ENCODE measurements around the gene ALDH2.
"Not testable (repeated sequence)": the region's sequence is repeated elsewhere in the genome, so short reads cannot be mapped to it uniquely, and the experiment has no call there.

The ALDH2 gene

DNA sequence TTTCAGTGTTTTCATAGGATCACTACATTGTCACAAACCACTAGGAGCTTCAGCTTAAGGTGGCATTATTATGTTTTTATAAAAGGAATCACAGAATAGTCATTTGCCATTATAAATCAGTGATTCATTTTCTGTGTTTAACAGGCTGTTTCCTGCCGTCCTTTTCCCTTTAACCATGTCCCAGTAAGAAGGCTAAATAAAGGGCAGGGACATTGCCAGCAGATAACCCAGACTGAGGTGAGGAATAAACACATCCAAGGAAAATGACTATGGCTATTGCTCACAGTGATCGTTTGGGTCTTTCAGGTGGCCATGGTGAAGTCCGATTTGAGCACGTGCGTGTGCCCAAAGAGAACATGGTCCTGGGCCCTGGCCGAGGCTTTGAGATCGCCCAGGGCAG is 17.9 kb upstream of the ALDH2 start:
- in situ Hi-C loops (cut with HindIII; ENCODE audit: low pct_unique_long_range_greater_than_20kb, low sequenced_read_pairs) = no loop called here
- no peak for TF ChIP-seq JUND (IDR thresholded peaks at IDR 0.05; ENCODE audit: low read depth)

DNA sequence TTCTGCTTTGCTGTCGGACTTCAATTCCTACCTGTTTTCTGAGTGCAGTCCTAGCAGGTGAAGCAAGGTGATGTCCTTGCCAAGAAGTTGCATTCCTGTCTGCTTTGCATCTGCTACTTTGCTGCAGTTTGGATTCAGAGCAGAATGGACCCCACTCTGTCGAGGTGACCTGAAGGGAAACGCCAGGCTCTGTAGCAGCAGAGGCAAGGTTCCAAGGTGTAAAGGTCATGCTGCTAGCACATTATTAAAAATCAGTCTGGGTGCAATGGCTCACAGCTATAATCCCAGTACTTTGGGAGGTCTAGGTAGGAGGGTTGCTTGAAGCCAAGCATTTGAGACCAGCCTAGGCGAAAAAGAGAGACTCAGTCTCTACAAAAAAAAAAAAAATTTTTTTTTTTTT is 17.3 kb upstream of the ALDH2 start:
- no peak for TF ChIP-seq JUND (IDR thresholded peaks at IDR 0.05; ENCODE audit: low read depth)
- in situ Hi-C loops (cut with HindIII; ENCODE audit: low pct_unique_long_range_greater_than_20kb, low sequenced_read_pairs) = no loop called here
- no peak for DNase-seq (ENCODE audit: low read depth in 1 of 2, low spot score in 1 of 2)

More for the DNA sequence above, 17.9 kb upstream of the ALDH2 start:
- no peak for DNase-seq (ENCODE audit: low read depth in 1 of 2, low spot score in 1 of 2)

DNA sequence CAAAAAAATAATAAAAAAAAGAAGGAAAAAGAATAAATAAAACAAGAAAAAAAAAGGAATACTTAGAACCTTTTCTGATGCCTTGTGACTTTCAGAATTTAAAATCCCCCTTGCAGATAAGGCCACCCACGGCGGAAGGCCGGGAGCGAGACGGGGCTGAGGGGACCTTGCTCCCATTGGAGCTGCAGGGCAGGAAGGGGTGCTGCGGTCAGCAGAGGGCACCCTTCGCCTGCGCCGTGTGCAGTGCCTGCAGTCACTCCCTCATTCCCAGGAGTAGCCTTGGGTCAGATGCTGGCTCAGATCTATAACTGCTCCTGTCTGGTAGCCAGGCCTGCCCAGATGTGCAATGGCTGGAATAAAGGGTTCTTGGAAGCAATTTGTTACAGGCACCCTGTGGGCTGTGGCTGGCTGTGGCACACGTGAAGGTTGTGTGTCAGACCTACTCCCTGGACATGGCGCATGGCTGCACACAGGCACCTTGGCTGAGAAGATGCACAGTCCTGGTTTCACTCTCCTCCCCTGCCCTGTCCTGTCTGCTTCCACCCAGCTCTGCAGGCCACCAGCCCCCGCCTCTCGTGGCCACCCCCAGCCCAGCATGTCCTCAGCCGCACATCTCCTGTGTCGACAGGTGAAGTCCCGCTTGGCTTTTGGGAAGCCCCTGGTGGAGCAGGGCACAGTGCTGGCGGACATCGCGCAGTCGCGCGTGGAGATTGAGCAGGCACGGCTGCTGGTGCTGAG is 13.4 kb upstream of the ALDH2 start:
- in situ Hi-C loops (cut with HindIII; ENCODE audit: low pct_unique_long_range_greater_than_20kb, low sequenced_read_pairs) = no loop called here
- no peak for TF ChIP-seq JUND (IDR thresholded peaks at IDR 0.05; ENCODE audit: low read depth)
- DNase-seq (ENCODE audit: low read depth in 1 of 2, low spot score in 1 of 2) = peak; percentile 79 to 93

DNA sequence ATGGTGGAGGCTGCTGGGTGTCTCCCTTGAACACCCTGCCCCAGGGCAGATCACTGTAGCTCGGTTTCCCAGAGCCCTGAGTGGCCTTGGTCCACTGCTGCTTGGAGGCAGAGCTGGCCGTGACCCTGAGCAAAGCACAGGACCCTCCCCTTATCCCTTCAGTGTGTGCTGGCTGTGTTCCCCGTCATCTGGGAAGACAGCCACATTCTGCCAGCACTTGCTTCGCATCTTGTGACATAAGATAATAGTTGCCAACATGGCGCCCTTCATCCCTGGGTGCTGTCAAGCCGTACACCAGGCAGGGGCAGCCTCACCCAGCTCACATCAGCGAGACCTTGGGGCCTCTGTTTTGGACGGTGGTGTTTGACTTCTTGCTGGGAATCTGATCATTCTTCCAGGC is 12.1 kb upstream of the ALDH2 start:
- DNase-seq (ENCODE audit: low read depth in 1 of 2, low spot score in 1 of 2) = peak in 1 of 2 experiments; percentile 24
- in situ Hi-C loops (cut with HindIII; ENCODE audit: low pct_unique_long_range_greater_than_20kb, low sequenced_read_pairs) = no loop called here
- TF ChIP-seq JUND (IDR thresholded peaks at IDR 0.05; ENCODE audit: low read depth) = no peak

DNA sequence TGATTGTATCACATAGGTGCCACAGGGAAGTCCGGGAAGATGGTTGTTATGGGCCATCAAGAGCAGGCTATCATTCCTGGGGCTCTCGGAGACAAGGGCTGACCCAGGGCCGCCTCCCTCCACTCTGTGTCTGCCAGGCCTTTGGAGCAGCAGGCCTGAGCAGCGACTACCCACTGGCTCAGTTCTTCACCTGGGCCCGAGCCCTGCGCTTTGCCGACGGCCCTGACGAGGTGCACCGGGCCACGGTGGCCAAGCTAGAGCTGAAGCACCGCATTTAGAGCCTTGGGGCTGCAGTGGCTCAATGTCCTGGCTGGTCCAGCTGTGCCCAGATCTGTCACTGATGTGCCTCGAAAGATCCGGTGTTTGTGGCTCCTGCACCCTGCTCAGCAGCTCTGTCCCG is 10.5 kb upstream of the ALDH2 start:
- in situ Hi-C loops (cut with HindIII; ENCODE audit: low pct_unique_long_range_greater_than_20kb, low sequenced_read_pairs) = no loop called here
- DNase-seq (ENCODE audit: low read depth in 1 of 2, low spot score in 1 of 2) = no peak
- TF ChIP-seq JUND (IDR thresholded peaks at IDR 0.05; ENCODE audit: low read depth) = no peak

DNA sequence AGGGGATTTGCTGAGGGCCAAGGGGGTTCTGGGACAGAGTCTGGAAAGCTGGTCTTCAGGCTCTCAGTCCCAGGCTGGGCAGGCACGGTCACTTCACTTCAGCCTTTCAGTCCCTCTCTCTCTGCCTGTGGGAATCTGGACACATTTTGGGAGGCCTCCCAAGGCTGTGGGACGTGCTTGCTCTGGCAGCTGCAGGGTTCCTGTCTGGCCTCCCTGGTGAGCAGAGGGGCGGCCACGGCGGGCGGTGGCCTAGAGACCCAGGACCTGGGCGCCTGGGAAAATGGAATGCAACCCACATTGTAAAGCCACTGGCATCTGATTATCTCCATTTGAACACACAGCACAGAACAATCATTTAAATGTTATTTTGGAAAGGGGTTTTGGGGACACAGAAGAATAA is 10.1 kb upstream of the ALDH2 start:
- DNase-seq (ENCODE audit: low read depth in 1 of 2, low spot score in 1 of 2) = no peak
- no peak for TF ChIP-seq JUND (IDR thresholded peaks at IDR 0.05; ENCODE audit: low read depth)
- in situ Hi-C loops (cut with HindIII; ENCODE audit: low pct_unique_long_range_greater_than_20kb, low sequenced_read_pairs) = no loop called here

DNA sequence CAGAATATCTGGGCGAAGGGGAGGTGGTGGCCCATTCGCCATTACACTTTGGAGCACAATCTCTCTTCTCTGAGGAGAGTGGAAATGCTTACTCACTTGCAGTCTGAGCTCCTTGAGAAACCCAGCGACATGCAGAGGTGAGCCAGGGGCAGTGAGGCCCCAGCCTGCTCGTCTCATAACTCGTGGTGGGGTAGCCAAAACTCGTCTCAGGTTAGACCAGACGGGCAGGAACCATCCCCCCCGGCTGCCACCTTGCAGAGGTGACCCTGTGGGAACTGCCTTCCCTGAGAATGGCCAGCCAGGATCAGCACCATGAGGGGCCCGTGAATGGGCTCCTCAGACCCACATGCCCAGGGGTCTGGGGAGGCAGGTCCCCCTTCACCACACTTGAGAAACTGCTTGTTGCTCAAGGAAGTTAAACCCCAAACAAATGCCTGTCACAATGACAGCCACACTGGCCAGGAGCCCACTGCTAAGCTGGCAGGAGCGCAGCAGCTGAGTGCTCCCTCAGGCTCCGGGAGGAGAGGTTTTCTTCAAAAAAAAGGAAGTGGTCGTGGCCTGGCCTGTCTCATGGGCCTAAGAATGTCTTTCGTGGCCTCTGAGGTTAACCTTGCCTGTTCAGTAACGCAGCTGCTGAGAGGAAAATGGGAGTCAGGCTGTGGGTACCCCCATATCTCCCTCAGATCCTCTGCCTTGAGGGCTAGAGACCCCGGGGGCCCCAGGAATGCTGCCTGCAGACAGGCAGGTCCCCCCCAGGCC is 9.2 kb upstream of the ALDH2 start:
- DNase-seq (ENCODE audit: low read depth in 1 of 2, low spot score in 1 of 2) = peak in 1 of 2 experiments; percentile 70
- in situ Hi-C loops (cut with HindIII; ENCODE audit: low pct_unique_long_range_greater_than_20kb, low sequenced_read_pairs) = no loop called here
- TF ChIP-seq JUND (IDR thresholded peaks at IDR 0.05; ENCODE audit: low read depth) = no peak

DNA sequence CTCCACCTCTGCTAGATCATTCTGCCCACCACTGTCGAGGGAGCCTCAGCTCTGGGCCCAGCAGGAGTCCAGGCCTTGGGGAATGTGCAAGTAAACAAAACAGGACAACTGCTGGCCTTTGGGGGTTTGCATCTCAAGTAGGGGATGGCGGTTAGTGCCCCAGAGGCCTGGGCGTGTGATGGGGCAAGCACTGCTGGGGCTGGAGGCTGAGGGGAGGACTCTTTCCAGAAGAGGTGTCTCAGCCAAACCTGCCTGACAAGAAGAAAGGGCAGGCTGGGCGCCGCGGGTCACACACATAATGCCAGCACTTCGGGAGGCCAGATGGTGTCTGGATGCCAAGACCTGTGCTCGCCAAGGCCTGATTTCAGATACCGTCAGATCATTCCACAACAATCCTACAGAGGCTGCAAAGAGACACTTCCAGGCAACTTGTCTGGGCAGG is 8.6 kb upstream of the ALDH2 start:
- peak; percentile 46 to 91 for DNase-seq (ENCODE audit: low read depth in 1 of 2, low spot score in 1 of 2)
- in situ Hi-C loops (cut with HindIII; ENCODE audit: low pct_unique_long_range_greater_than_20kb, low sequenced_read_pairs) = no loop called here
- no peak for TF ChIP-seq JUND (IDR thresholded peaks at IDR 0.05; ENCODE audit: low read depth)

DNA sequence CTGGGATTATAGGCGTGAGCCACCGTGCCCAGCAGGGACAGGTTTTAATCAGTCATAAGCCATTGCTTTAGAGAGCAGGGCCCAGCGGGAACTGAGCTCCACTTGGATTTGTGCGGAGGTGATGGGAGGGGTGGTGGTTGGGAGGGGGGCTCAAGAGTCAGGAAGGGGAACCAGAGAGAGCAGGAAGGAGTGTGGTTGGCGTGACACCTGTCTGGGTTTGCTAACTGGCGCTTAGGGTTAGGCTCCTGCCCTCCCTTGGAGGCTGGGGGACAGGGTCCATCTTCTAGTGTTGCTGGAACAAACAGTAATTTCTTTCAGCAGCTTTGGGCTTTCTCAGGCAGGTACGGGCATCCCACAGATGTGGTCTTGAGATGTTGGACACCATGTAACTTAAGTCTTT is 7.5 kb upstream of the ALDH2 start:
- in situ Hi-C loops (cut with HindIII; ENCODE audit: low pct_unique_long_range_greater_than_20kb, low sequenced_read_pairs) = no loop called here
- TF ChIP-seq JUND (IDR thresholded peaks at IDR 0.05; ENCODE audit: low read depth) = no peak
- DNase-seq (ENCODE audit: low read depth in 1 of 2, low spot score in 1 of 2) = no peak

DNA sequence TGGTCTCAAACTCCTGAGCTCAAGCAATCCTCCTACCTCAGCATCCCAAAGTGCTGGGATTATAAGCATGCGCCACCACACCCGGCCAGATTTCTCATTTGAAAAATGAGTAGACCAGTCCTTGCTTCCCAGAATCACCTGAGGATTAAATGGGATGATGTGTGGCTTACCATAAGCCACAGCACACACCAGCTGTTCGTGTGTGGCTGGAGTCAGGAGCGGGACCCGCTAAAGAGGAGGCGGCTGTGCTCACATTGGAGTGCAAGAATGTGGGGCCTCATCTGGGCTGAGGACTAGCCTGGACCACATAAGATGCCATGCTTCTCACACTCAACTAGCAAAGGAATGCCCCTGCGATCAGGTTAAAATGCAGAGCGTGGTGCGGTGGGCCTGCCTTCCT is 6.7 kb upstream of the ALDH2 start:
- DNase-seq (ENCODE audit: low read depth in 1 of 2, low spot score in 1 of 2) = no peak
- TF ChIP-seq JUND (IDR thresholded peaks at IDR 0.05; ENCODE audit: low read depth) = no peak
- in situ Hi-C loops (cut with HindIII; ENCODE audit: low pct_unique_long_range_greater_than_20kb, low sequenced_read_pairs) = no loop called here

DNA sequence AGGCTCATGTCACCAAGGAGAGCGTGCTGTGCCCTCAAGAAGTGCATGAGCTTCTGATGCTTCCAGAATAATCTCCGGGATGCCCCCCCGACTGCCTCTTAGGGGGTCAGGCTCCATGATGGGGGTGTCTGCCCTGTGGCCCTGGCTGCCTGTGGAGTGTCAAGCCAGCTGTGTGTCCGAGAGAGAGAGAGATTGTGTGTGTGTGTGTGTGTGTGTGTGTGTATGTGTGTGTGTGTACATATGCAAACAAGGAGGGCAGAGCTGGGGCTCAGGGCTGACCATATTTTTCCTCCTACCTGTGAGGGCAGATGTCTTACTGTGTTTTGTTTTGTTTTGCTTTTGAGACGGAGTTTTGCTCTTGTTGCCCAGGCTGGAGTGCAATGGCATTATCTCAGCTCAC is 5.6 kb upstream of the ALDH2 start:
- in situ Hi-C loops (cut with HindIII; ENCODE audit: low pct_unique_long_range_greater_than_20kb, low sequenced_read_pairs) = no loop called here
- peak in 1 of 2 experiments; percentile 40 for DNase-seq (ENCODE audit: low read depth in 1 of 2, low spot score in 1 of 2)
- no peak for TF ChIP-seq JUND (IDR thresholded peaks at IDR 0.05; ENCODE audit: low read depth)

DNA sequence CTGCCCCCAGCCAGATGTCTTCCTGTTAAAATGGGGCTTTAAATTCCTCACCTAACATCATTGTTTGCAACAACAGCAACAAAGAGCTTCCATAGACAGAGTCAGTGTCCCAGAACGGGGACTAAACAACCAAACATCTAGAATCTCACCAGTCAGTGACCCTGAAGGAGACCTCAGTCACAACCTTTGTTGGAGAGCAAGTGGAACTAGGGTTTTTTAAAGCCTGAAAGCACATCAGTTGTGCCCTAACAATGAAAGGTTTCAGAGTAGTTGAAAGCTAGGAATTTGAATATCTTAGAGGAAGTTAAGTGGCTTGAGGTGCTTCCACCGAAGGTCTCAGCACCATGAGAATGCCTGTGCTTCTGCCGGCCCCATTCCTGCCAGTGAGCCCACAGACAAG is 5.0 kb upstream of the ALDH2 start:
- TF ChIP-seq JUND (IDR thresholded peaks at IDR 0.05; ENCODE audit: low read depth) = no peak
- no peak for DNase-seq (ENCODE audit: low read depth in 1 of 2, low spot score in 1 of 2)
- in situ Hi-C loops (cut with HindIII; ENCODE audit: low pct_unique_long_range_greater_than_20kb, low sequenced_read_pairs) = no loop called here

DNA sequence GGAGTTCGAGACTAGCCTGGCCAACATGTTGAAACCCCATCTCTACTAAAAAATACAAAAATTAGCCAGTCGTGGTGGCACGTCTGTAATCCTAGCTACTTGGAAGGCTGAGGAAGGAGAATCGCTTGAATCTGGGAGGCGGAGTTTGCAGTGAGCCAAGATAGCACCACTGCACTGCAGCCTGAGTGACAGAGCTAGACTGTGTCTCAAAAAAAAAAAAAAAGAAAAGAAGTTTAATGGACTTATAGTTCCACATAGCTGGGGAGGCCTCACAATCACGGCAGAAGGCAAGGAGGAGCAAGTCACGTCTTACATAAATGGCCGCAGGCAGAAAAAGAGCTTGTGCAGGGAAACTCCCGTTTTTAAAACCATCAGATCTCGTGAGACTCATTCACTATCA is 3.2 kb upstream of the ALDH2 start:
- in situ Hi-C loops (cut with HindIII; ENCODE audit: low pct_unique_long_range_greater_than_20kb, low sequenced_read_pairs); DNase-seq (ENCODE audit: low read depth in 1 of 2, low spot score in 1 of 2): not testable (repeated sequence)
